Mucosa of descending colon (tissue), 3 donors: ENCODE data around the gene TIMP3. TPM values are rescaled to one million over a fixed set of nuclear protein-coding genes. Genes with fewer than 3 reads are reported as not detected.
"Not testable (repeated sequence)": the region's sequence is repeated elsewhere in the genome, so short reads cannot be mapped to it uniquely, and the experiment has no call there.

Experiments used
- ATAC-seq: fragments of 200-7000 bp; cut with Tn5 transposase; one replicate; pipeline ENCODE4 v1.9.1; 2020; ENCODE audit warnings: mild to moderate bottlenecking, moderate library complexity
- DNase-seq, 3 donors: peaks; one replicate each; pipeline ENCODE4 v3.0.0-alpha.2; 2020
- H3K36me3 ChIP-seq: fragments of 200-600 bp; one replicate; pipeline ENCODE4 v1.8.0; 2021; ENCODE audit warnings: low read depth, mild to moderate bottlenecking
- H3K4me1 ChIP-seq: fragments of 200-600 bp; one replicate; pipeline ENCODE4 v1.8.0; 2021; ENCODE audit warnings: low read depth, mild to moderate bottlenecking
- H3K4me3 ChIP-seq: fragments of 200-600 bp; one replicate; pipeline ENCODE4 v1.8.0; 2021; ENCODE audit warnings: mild to moderate bottlenecking
- H3K9me3 ChIP-seq: fragments of 200-600 bp; one replicate; pipeline ENCODE4 v1.8.0; 2021; ENCODE audit warnings: mild to moderate bottlenecking
- CTCF ChIP-seq: fragments of 200-600 bp; IDR thresholded peaks from one replicate; pipeline ENCODE4 v1.8.0; 2022; ENCODE audit warnings: antibody characterized with exemption, mild to moderate bottlenecking
- intact Hi-C, 2 donors: fragments of 100-400 bp; cut with DNase I in 1 of 2; cut with micrococcal nuclease in 1 of 2; formaldehyde crosslinking; loops; one replicate each; pipeline versions ENCODE4 v1.11.0 to v1.11.1; 2022; cut with DNase I, micrococcal nuclease
- long read RNA-seq, 2 donors: library from polyadenylated mRNA; unstranded; transcript quantifications; one replicate each; pipeline ENCODE4 v2.0.0, GENCODE V29; 2019 to 2021
- total RNA-seq, 3 donors: library from RNA; stranded (reverse); fragmentation: NEBNext Ultra II Directional in 2 of 3; extraction: Animal tissue kit (Norgen Biotek cat#: 25700) in 2 of 3; gene quantifications; one replicate each; pipeline versions ENCODE4 v1.2.1 to v1.2.4, GENCODE V29; 2021 to 2023
- donor health status: DM: no; HTN: no; CAD: no; lungs with moderate emphysema.
- donor health status: DM: no; HTN: no; CAD: no.
- donor health status: DM: no; HTN: yes; CAD: no.

Gene TIMP3
- total RNA-seq = 100 to 1,000 TPM in 1 of 3 donors, 10 to 100 TPM in 2; 14.4 to 193 (median 49.1) TPM
- long read RNA-seq, donor 1, full-length matches to known transcripts = 183 of 253 reads
- long read RNA-seq, donor 1, partial matches to known transcripts = 11 of 253 reads
- long read RNA-seq, donor 1, other reads (novel, unspliced or antisense) = 59 of 253 reads
- long read RNA-seq, donor 2, full-length matches to known transcripts = 2 of 17 reads
- long read RNA-seq, donor 2, partial matches to known transcripts = 0 of 17 reads
- long read RNA-seq, donor 2, other reads (novel, unspliced or antisense) = 15 of 17 reads

- H3K9me3 ChIP-seq = no peaks in the 10 kb centered on the region
- TF ChIP-seq CTCF = no peak
- H3K4me3 ChIP-seq = peak within 1 kb of the TSS; percentile 24
- intact Hi-C loops = no loop called here
- ATAC-seq = peak; percentile 71
- no peaks in the 10 kb centered on the region for H3K36me3 ChIP-seq
- H3K4me1 ChIP-seq = peaks cover 10% of the 10 kb centered on the region
- DNase-seq = peak; percentile 65 to 78 (median 71)
Measured at GRCh38 chr22:32801537-32802236, at the start of gene TIMP3. Gene TIMP3 (plus strand): TSS chr22:32801705. CDS start chr22:32802002, 297 bp downstream.

DNA sequence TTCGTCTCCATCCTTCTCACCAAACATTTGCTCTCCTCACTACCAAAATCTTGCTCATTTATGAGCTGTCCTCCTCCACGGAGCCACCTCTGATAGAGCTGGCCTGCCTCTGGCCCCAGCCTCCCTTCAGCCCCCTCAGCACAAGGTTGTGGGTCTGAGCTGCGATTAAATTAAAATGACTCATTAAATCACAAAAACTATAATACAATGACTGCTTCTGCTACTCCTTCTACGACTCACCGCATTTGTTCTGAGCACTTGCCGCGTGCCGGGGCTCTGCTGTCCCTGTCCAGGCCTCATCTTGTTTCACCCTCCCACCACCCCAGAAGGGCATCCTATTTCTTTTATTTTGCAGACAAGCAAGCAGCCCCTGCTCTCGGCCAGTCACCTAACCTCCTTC, 49.2 kb upstream of the TIMP3 start:
- TF ChIP-seq CTCF = no peak
- H3K9me3 ChIP-seq = no peaks in the 10 kb centered on the region
- H3K4me3 ChIP-seq = no peak overlapping the region
- no peaks in the 10 kb centered on the region for H3K4me1 ChIP-seq
- no peaks in the 10 kb centered on the region for H3K36me3 ChIP-seq
- DNase-seq = no peak
- no peak for ATAC-seq
- intact Hi-C loops = no loop called here

GRCh38 chr22:32752816-32753520, 48.5 kb upstream of the TIMP3 start:
- TF ChIP-seq CTCF = no peak
- intact Hi-C loops = no loop called here
- ATAC-seq (no peak), DNase-seq (no peak)
- Histone ChIP-seq H3K9me3 (no peaks in the 10 kb centered on the region), H3K4me3 (no peak overlapping the region), H3K4me1 (no peaks in the 10 kb centered on the region), H3K36me3 (no peaks in the 10 kb centered on the region)

- TF ChIP-seq CTCF = no peak
- DNase-seq = no peak
- Histone ChIP-seq H3K4me1 (no peaks in the 10 kb centered on the region), H3K4me3 (no peak overlapping the region), H3K36me3 (no peaks in the 10 kb centered on the region), H3K9me3 (no peaks in the 10 kb centered on the region)
- ATAC-seq = no peak
- intact Hi-C loops = no loop called here
Measured at GRCh38 chr22:32753591-32753990, 47.9 kb upstream of the TIMP3 start.

DNA sequence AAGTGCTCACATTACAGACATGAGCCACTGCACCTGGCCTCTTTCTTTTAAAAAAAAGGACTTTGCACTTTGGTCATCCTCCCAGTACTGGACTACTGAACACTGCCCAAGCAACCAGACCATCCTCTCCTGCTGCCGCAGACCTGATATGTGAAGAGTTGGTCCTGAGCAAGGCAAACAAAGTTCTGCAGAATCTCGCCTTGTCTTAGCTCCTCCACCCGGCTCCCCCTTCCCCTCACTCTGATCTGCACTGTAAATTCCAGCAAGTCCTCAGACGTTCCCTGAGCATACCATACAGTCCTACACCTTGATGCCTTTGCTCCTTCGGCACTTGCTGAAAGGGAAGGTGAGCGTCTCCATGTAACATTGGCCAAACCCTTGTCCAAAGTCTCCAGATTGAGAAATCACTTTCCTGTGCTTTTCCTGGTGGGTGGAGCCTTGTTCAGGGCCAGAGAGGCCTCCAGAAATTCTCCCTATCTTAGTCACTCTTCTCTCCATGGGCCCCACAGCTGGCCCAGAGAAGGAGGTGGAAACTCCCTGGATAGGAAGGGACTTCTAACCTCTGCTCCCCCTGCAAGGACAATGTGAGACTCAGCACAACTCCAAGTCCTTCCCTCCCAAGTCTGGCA, 47.0 kb upstream of the TIMP3 start:
- intact Hi-C loops = no loop called here
- Histone ChIP-seq H3K4me3 (no peak overlapping the region), H3K9me3 (no peaks in the 10 kb centered on the region), H3K36me3 (no peaks in the 10 kb centered on the region), H3K4me1 (no peaks in the 10 kb centered on the region)
- ATAC-seq (peak; percentile 84), DNase-seq (no peak)
- no peak for TF ChIP-seq CTCF

DNA sequence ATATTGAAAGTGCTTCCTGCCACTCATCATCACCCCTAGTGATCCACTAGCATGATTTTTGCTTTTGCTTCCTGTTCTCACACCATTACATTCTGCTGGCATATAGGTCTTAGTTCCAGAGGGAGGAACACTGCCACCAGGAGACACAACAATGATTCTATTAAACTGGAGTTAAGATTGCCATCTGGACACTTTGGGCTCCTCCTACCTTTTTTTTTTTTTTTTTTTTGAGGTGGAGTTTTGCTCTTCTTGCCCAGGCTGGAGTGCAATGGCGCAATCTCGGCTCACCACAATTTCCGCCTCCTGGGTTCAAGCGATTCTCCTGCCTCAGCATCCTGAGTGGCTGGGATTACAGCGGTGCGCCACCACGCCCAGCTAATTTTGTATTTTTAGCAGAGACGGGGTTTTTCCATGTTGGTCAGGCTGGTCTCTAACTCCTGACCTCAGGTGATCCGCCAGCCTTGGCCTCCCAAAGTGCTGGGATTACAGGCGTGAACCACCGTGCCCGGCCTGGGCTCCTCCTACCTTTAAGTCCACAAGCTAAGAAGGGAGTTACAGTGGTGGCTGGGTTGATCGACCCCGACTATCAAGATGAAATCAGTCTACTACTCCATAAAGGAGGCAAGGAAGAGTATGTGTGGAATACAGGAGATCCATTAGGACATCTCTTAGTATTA, 44.3 kb upstream of the TIMP3 start:
- H3K4me3 ChIP-seq, H3K36me3 ChIP-seq, H3K9me3 ChIP-seq, intact Hi-C loops, H3K4me1 ChIP-seq, DNase-seq, ATAC-seq: not testable (repeated sequence)
